ENCODE data around the gene SCAMP4.

DNA sequence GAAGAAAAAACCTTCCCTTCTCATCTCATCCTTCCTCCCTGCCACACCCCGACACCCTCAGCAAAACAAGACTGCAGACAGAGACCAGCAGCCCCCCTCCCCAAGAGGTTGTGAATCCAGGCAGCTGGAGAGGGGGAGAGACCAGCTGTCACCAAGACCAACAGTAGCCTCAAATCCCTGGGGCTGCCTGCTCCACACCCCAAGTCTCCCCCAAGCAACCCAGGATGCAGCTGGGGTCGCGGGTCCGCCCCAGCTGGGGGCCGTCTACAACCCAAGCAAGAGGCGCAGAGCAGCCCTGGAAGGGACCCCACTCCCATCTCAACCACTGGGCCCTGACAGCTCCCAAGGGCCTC, 48.9 kb upstream of the SCAMP4 start:
- no peak for TF ChIP-seq TAF1 (IDR thresholded peaks at IDR 0.05; ENCODE audit: low read depth)
- TF ChIP-seq, protein P1, sequence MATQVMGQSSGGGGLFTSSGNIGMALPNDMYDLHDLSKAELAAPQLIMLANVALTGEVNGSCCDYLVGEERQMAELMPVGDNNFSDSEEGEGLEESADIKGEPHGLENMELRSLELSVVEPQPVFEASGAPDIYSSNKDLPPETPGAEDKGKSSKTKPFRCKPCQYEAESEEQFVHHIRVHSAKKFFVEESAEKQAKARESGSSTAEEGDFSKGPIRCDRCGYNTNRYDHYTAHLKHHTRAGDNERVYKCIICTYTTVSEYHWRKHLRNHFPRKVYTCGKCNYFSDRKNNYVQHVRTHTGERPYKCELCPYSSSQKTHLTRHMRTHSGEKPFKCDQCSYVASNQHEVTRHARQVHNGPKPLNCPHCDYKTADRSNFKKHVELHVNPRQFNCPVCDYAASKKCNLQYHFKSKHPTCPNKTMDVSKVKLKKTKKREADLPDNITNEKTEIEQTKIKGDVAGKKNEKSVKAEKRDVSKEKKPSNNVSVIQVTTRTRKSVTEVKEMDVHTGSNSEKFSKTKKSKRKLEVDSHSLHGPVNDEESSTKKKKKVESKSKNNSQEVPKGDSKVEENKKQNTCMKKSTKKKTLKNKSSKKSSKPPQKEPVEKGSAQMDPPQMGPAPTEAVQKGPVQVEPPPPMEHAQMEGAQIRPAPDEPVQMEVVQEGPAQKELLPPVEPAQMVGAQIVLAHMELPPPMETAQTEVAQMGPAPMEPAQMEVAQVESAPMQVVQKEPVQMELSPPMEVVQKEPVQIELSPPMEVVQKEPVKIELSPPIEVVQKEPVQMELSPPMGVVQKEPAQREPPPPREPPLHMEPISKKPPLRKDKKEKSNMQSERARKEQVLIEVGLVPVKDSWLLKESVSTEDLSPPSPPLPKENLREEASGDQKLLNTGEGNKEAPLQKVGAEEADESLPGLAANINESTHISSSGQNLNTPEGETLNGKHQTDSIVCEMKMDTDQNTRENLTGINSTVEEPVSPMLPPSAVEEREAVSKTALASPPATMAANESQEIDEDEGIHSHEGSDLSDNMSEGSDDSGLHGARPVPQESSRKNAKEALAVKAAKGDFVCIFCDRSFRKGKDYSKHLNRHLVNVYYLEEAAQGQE (IDR thresholded peaks at IDR 0.05; ENCODE audit: low read depth) = no peak
- TF ChIP-seq CREB1 (IDR thresholded peaks at IDR 0.05; ENCODE audit: low read depth) = no peak
- no peak for TF ChIP-seq RAD21 (IDR thresholded peaks at IDR 0.05; ENCODE audit: low read depth)
- TF ChIP-seq FOXM1 (IDR thresholded peaks at IDR 0.05; ENCODE audit: borderline replicate concordance, low read depth) = no peak

All from Ishikawa (cell line).